Smooth muscle cell (in vitro differentiated cells): ENCODE measurements around the gene KCNIP4. TPM values are rescaled to one million over a fixed set of nuclear protein-coding genes. Genes with fewer than 3 reads are reported as not detected.

Experiments
- DNase-seq: peaks from one replicate; lab custom pipeline; 2025; ENCODE audit not compliant: unreplicated experiment; lab: John Stamatoyannopoulos, UW
- H2AFZ ChIP-seq: fragments of 200-600 bp; sonication (generic); 2 replicates; pipeline ENCODE4 v1.6.0; 2016; ENCODE audit warnings: antibody characterized with exemption, low read depth, mild to moderate bottlenecking
- H3F3A ChIP-seq: fragments of 200-600 bp; sonication (generic); 2 replicates; pipeline ENCODE4 v1.6.0; 2017; ENCODE audit warnings: antibody characterized with exemption, low read depth
- H3K27ac ChIP-seq: fragments of 200-600 bp; sonication (generic); 2 replicates; pipeline ENCODE4 v1.5.1; 2016; ENCODE audit warnings: low read depth, mild to moderate bottlenecking
- H3K27me3 ChIP-seq: fragments of 200-600 bp; sonication (generic); 2 replicates; pipeline ENCODE4 v1.6.1; 2016; ENCODE audit warnings: low read depth, mild to moderate bottlenecking
- H3K36me3 ChIP-seq: fragments of 200-600 bp; sonication (generic); 2 replicates; pipeline ENCODE4 v1.5.1; 2016; ENCODE audit warnings: low read depth
- H3K4me1 ChIP-seq: fragments of 200-600 bp; sonication (generic); 2 replicates; pipeline ENCODE4 v1.5.1; 2016; ENCODE audit warnings: low read depth
- H3K4me2 ChIP-seq: fragments of 200-600 bp; sonication (generic); 2 replicates; pipeline ENCODE4 v1.6.0; 2016; ENCODE audit warnings: mild to moderate bottlenecking
- H3K4me3 ChIP-seq: fragments of 200-600 bp; sonication (generic); 2 replicates; pipeline ENCODE4 v1.5.1; 2016; ENCODE audit warnings: mild to moderate bottlenecking
- H3K79me2 ChIP-seq: fragments of 200-600 bp; sonication (generic); 2 replicates; pipeline ENCODE4 v1.6.0; 2016; ENCODE audit warnings: low read depth, mild to moderate bottlenecking
- H3K9ac ChIP-seq: fragments of 200-600 bp; sonication (generic); 2 replicates; pipeline ENCODE4 v1.6.0; 2016; ENCODE audit warnings: low read depth
- H3K9me3 ChIP-seq: fragments of 200-600 bp; sonication (generic); replicated peaks from 2 replicates; pipeline ENCODE4 v1.5.1; 2016; ENCODE audit warnings: low read depth
- H4K20me1 ChIP-seq: fragments of 200-600 bp; sonication (generic); 2 replicates; pipeline ENCODE4 v1.6.0; 2016; ENCODE audit warnings: low read depth
- CTCF ChIP-seq: fragments of 200-600 bp; sonication (generic); IDR thresholded peaks from 2 replicates; pipeline ENCODE4 v1.5.1; 2017; ENCODE audit warnings: borderline replicate concordance, mild to moderate bottlenecking, antibody characterized with exemption; ENCODE audit not compliant: insufficient read depth, poor library complexity, severe bottlenecking
- WGBS: methylation state at CpG from one replicate; pipeline ENCODE4 v1.1.7; 2016; ENCODE audit warnings: low lambda C conversion rate; 5-methylcytosine and 5-hydroxymethylcytosine counted together
- polyA plus RNA-seq: library from polyadenylated mRNA; unstranded; fragments of >200 nt; fragmentation: Nextera tagmentation; extraction: Ambion mirVana; gene quantifications from 2 replicates; pipeline ENCODE4 v1.2.1, GENCODE V29; 2016
- total RNA-seq: library from RNA; depleted of rRNA; stranded (reverse); fragments of >200 nt; gene quantifications from 2 replicates; pipeline ENCODE4 v1.2.3, GENCODE V29; 2014

Gene KCNIP4
- total and polyA plus RNA-seq, 2 experiments from 2014 or later: 0.07 TPM; not detected in 1

GRCh38 chr4:21376176-21376575 is 572.4 kb downstream of the KCNIP4 start:
- TF ChIP-seq CTCF: no peak
- Histone ChIP-seq H3K27ac (no peak overlapping the region), H3F3A (no peaks in the 10 kb centered on the region), H3K79me2 (no peaks in the 10 kb centered on the region), H3K4me3 (no peak overlapping the region), H3K27me3 (no peaks in the 10 kb centered on the region), H4K20me1 (no peaks in the 10 kb centered on the region), H3K9me3 (no peaks in the 10 kb centered on the region), H3K36me3 (no peaks in the 10 kb centered on the region), H3K4me1 (no peaks in the 10 kb centered on the region), H3K4me2 (no peak overlapping the region), H3K9ac (no peak overlapping the region), H2AFZ (no peak overlapping the region)
- DNase-seq: no peak
- 87% methylated on average over 3 of the region's 3 CpGs for WGBS

- Histone ChIP-seq H3K4me2 (no peak overlapping the region), H3K9me3 (no peaks in the 10 kb centered on the region), H3K4me3 (no peak overlapping the region), H3K36me3 (no peaks in the 10 kb centered on the region), H3K4me1 (no peaks in the 10 kb centered on the region), H3K9ac (no peak overlapping the region), H2AFZ (no peak overlapping the region), H3K27ac (no peak overlapping the region), H3K79me2 (no peaks in the 10 kb centered on the region), H4K20me1 (no peaks in the 10 kb centered on the region), H3K27me3 (no peaks in the 10 kb centered on the region), H3F3A (no peaks in the 10 kb centered on the region)
- WGBS: 89% methylated on average over 2 of the region's 2 CpGs
- TF ChIP-seq CTCF: no peak
- DNase-seq: no peak
Measured at GRCh38 chr4:21374641-21375368, 573.8 kb downstream of the KCNIP4 start.

- H3K36me3 ChIP-seq: no peaks in the 10 kb centered on the region
- no peaks in the 10 kb centered on the region for H3K9me3 ChIP-seq
- no peaks in the 10 kb centered on the region for H4K20me1 ChIP-seq
- no peak for TF ChIP-seq CTCF
- 44% methylated on average over 2 of the region's 2 CpGs for WGBS
- H3K4me1 ChIP-seq: no peaks in the 10 kb centered on the region
- H3F3A ChIP-seq: no peaks in the 10 kb centered on the region
- no peak overlapping the region for H3K9ac ChIP-seq
- no peaks in the 10 kb centered on the region for H3K27me3 ChIP-seq
- H3K79me2 ChIP-seq: no peaks in the 10 kb centered on the region
- H3K4me2 ChIP-seq: no peak overlapping the region
- H3K4me3 ChIP-seq: no peak overlapping the region
- H3K27ac ChIP-seq: no peak overlapping the region
- DNase-seq: no peak
- no peak overlapping the region for H2AFZ ChIP-seq
Measured at GRCh38 chr4:21367567-21367966, 581.0 kb downstream of the KCNIP4 start.

- Histone ChIP-seq H3K4me1 (no peaks in the 10 kb centered on the region), H3K4me3 (no peak overlapping the region), H3K9ac (no peak overlapping the region), H3K9me3 (no peaks in the 10 kb centered on the region), H3F3A (no peaks in the 10 kb centered on the region), H3K27ac (no peak overlapping the region), H3K36me3 (no peaks in the 10 kb centered on the region), H3K4me2 (no peak overlapping the region), H3K27me3 (no peaks in the 10 kb centered on the region), H2AFZ (no peak overlapping the region), H4K20me1 (no peaks in the 10 kb centered on the region), H3K79me2 (no peaks in the 10 kb centered on the region)
- 53% methylated on average over 1 of the region's 1 CpG for WGBS
- DNase-seq: no peak
- TF ChIP-seq CTCF: no peak
Measured at GRCh38 chr4:21366840-21367239, 581.7 kb downstream of the KCNIP4 start.
